ENCODE data around the gene EEF1G.
A peak's percentile ranks its signal among the peaks of the same experiment; 100 is the strongest.

- TF ChIP-seq CTCF (IDR thresholded peaks at IDR 0.05; ENCODE audit: low read depth, low read length) (no peak), POLR2A (IDR thresholded peaks at IDR 0.05; ENCODE audit: extremely low read depth, insufficient read length) (no peak), MYC (IDR thresholded peaks at IDR 0.05; ENCODE audit: low read depth, low read length) (no peak)
- TF ChIP-seq, protein P1, sequence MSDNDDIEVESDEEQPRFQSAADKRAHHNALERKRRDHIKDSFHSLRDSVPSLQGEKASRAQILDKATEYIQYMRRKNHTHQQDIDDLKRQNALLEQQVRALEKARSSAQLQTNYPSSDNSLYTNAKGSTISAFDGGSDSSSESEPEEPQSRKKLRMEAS (IDR thresholded peaks at IDR 0.05; ENCODE audit: low read depth, low read length): peak; percentile 16; the same call in 1 of the 2 replicates
Observed at GRCh38 chr11:62544581-62545436, 28.9 kb downstream of the EEF1G start.
